ENCODE data around the gene RCBTB2.

DNA sequence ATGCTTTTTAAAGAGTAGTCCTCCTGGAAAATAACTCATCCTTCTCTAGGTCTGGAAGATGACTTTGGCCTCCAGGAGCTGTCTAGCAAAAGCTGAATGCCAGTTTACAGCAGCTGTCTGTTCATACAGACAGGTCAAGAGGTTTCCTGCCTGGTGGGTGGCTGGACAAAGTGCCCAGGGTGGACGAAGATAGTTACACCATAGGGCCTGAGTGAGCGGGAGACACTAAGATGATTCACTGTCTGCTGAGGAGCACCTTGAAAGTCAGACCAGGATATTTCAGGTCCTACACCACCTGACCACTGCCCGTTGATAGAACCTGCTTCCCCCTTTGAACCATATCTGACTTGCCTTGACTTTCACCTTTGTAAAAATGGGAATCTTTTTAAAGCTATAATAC, 49.2 kb upstream of the RCBTB2 start:
- TF ChIP-seq, protein P1, sequence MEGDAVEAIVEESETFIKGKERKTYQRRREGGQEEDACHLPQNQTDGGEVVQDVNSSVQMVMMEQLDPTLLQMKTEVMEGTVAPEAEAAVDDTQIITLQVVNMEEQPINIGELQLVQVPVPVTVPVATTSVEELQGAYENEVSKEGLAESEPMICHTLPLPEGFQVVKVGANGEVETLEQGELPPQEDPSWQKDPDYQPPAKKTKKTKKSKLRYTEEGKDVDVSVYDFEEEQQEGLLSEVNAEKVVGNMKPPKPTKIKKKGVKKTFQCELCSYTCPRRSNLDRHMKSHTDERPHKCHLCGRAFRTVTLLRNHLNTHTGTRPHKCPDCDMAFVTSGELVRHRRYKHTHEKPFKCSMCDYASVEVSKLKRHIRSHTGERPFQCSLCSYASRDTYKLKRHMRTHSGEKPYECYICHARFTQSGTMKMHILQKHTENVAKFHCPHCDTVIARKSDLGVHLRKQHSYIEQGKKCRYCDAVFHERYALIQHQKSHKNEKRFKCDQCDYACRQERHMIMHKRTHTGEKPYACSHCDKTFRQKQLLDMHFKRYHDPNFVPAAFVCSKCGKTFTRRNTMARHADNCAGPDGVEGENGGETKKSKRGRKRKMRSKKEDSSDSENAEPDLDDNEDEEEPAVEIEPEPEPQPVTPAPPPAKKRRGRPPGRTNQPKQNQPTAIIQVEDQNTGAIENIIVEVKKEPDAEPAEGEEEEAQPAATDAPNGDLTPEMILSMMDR (IDR thresholded peaks at IDR 0.05), result no peak
- no peak for TF ChIP-seq POLR2A (IDR thresholded peaks at IDR 0.05)
